Astrocyte (in vitro differentiated cells and primary cell): ENCODE measurements around the gene LHPP.

Source experiments
- EZH2 ChIP-seq: IDR thresholded peaks from 2 replicates; pipeline ENCODE4 v1.6.1; 2012; ENCODE audit warnings: mild to moderate bottlenecking, low read length, inconsistent platforms; ENCODE audit not compliant: insufficient read depth
- TF ChIP-seq, protein P1 (sequence below): IDR thresholded peaks from 2 replicates; pipeline ENCODE4 v1.5.1; 2011; ENCODE audit warnings: low read depth, mild to moderate bottlenecking, inconsistent platforms, low read length, moderate library complexity; ENCODE audit not compliant: insufficient read depth

GRCh38 chr10:124460144-124460543, 1.5 kb upstream of the LHPP start:
- TF ChIP-seq EZH2: no peak
- TF ChIP-seq, protein P1, sequence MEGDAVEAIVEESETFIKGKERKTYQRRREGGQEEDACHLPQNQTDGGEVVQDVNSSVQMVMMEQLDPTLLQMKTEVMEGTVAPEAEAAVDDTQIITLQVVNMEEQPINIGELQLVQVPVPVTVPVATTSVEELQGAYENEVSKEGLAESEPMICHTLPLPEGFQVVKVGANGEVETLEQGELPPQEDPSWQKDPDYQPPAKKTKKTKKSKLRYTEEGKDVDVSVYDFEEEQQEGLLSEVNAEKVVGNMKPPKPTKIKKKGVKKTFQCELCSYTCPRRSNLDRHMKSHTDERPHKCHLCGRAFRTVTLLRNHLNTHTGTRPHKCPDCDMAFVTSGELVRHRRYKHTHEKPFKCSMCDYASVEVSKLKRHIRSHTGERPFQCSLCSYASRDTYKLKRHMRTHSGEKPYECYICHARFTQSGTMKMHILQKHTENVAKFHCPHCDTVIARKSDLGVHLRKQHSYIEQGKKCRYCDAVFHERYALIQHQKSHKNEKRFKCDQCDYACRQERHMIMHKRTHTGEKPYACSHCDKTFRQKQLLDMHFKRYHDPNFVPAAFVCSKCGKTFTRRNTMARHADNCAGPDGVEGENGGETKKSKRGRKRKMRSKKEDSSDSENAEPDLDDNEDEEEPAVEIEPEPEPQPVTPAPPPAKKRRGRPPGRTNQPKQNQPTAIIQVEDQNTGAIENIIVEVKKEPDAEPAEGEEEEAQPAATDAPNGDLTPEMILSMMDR: no peak
